Measurements from ENCODE around the gene ZNF670.
"Not testable (repeated sequence)": the region's sequence is repeated elsewhere in the genome, so short reads cannot be mapped to it uniquely, and the experiment has no call there.

Gene ZNF670

DNA sequence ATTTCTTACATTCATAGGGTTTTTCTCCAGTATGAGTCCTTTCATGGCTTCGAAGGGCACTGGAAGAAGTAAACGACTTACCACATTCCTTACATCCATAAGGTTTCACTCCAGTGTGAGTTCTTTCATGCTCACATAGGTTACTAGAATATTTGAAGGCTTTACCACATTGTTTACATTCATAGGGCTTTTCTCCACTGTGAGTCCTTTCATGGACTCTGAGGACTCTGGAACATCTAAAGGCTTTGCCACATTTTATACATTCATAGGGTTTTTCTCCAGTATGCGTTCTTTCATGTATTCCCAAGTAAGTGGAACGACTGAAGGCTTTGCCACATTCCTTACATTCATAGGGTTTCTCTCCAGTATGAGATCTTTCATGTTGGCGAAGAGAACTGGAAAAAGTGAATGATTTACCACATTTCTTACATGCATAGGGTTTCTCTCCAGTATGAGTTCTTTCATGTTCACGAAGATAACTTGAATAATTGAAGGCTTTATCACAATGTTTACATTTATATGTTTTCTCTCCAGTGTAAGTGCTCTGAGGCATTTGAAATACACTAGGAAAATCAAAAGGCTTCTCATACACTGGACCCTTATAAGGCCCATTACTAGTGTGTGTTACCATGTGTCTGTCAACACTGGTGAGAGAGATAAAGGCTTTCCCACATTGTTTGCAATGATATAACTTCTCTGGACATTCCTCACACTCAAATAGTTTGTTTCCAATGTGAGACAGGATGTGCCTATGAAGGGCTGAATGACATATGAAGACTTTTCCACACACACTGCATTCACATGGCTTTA, 40.9 kb downstream of the ZNF670 start:
- TF ChIP-seq, protein P1, sequence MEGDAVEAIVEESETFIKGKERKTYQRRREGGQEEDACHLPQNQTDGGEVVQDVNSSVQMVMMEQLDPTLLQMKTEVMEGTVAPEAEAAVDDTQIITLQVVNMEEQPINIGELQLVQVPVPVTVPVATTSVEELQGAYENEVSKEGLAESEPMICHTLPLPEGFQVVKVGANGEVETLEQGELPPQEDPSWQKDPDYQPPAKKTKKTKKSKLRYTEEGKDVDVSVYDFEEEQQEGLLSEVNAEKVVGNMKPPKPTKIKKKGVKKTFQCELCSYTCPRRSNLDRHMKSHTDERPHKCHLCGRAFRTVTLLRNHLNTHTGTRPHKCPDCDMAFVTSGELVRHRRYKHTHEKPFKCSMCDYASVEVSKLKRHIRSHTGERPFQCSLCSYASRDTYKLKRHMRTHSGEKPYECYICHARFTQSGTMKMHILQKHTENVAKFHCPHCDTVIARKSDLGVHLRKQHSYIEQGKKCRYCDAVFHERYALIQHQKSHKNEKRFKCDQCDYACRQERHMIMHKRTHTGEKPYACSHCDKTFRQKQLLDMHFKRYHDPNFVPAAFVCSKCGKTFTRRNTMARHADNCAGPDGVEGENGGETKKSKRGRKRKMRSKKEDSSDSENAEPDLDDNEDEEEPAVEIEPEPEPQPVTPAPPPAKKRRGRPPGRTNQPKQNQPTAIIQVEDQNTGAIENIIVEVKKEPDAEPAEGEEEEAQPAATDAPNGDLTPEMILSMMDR (conservative IDR thresholded peaks at IDR 0.05; ENCODE audit: low read length), result no peak
- no peak for DNase-seq (ENCODE audit: low read depth)
- H3K4me3 ChIP-seq (ENCODE audit: low read length), result no peak overlapping the region

DNA sequence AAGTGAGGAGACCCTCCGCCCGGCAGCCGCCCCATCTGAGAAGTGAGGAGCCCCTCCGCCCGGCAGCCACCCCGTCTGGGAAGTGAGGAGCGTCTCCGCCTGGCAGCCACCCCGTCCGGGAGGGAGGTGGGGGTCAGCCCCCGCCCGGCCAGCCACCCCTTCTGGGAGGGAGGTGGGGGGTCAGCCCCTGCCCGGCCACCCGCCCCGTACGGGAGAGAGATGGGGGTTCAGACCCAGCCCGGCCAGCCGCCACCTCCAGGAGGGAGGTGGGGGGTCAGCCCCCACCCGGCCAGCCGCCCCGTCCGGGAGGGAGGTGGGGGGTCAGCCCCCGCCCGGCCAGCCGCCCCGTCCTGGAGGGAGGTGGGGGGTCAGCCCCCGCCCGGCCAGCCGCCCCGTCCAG, 46.3 kb downstream of the ZNF670 start:
- not testable (repeated sequence) for H3K4me3 ChIP-seq (ENCODE audit: low read length); DNase-seq (ENCODE audit: low read depth)
